HepG2 (cell line): ENCODE measurements around the gene THRAP3. TPM values are rescaled to one million over a fixed set of nuclear protein-coding genes. Genes with fewer than 3 reads are reported as not detected.

Experiments used
- JUNB ChIP-seq: sonication (generic); formaldehyde crosslinking; IDR thresholded peaks from 2 replicates; pipeline ENCODE4 v1.8.0; 2022; ENCODE audit warnings: missing genetic modification reagents, mild to moderate bottlenecking, borderline replicate concordance
- ZNF543 ChIP-seq: sonication (generic); formaldehyde crosslinking; IDR thresholded peaks from 2 replicates; pipeline ENCODE4 v1.4.0; 2020; ENCODE audit warnings: mild to moderate bottlenecking, missing genetic modification reagents
- polyA plus RNA-seq, 8 experiments: library from polyadenylated mRNA; depleted of rRNA in 3 of 8; stranded (reverse) in 7 of 8; unstranded in 1 of 8; fragments of >200 nt; fragmentation: Illumina TruSeq in 4 of 8; extraction: Trizol in 4 of 8; gene quantifications; 2 replicates each; pipeline versions ENCODE4 v1.2.1 to v1.2.3, GENCODE V29; 2011 to 2016; ENCODE audit warnings: low read depth in 4 of 8, missing spikeins in 1 of 8, mixed read lengths in 1 of 8; ENCODE audit not compliant: insufficient read depth in 1 of 8
- total RNA-seq, 5 experiments: library from RNA; depleted of rRNA; stranded (reverse); fragments of >200 nt; fragmentation: Illumina TruSeq; extraction: Trizol; gene quantifications; 2 replicates each; pipeline ENCODE4 v1.2.3, GENCODE V29; 2016; ENCODE audit warnings: low read depth in 1 of 5
- TF ChIP-seq, protein P1 (sequence below): sonication (generic); formaldehyde crosslinking; IDR thresholded peaks from one replicate; pipeline ENCODE4 v1.5.1; 2020; ENCODE audit warnings: mild to moderate bottlenecking, missing genetic modification reagents; ENCODE audit errors: not compliant biosample characterization

The THRAP3 gene
- total and polyA plus RNA-seq, 2 of the 13 experiments (the other 11 are each of a cell fraction or from before 2014, with no cell fraction given) = 45.0 to 92.6 TPM

DNA sequence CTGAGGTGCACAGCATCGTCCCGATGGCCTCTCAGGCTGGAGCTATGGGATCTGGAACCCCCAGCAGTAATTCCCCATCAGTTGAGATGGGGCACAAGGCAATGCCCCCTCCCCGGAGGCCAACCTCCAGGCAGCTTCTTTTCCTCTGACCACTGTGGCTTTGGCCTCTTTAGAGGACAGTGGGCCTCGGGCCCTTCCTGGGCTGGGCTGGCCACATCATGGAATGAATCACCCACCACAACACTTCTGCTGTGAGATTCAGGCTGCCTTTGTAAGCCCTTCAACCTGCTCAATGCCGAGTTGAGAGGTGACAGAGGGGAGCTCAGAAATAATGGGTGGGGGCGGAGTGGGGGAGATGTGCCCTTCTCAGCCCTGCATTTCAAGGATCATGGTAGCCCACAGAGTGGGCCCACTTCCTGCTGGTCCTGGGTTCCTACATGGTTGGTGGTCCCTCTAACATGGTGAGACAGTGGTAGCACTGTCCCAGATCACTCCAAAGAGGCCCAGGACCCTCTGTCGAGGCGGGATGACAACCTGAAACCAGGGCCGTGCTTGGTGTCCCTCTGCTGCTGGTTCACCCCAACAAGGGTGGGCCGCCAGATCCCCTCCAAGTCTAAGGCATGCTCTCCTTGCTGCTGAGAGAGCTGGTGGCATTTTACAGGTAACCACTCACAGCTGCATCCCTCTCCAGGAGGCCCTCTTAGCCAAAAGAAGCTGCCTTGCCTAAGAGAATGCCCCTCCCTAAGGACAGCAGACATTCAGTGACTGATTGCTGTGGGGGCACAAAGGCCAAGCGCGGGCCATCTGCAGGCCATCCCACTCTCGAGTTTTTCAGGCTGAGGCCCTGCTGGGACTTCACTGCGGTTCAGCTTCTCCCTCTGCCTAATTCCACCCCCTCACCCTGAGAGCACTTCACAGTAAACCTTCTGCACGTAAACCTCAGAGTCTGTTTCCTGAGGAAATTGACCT lies 129.0 kb downstream of the THRAP3 start (continued):
- TF ChIP-seq, protein P1, sequence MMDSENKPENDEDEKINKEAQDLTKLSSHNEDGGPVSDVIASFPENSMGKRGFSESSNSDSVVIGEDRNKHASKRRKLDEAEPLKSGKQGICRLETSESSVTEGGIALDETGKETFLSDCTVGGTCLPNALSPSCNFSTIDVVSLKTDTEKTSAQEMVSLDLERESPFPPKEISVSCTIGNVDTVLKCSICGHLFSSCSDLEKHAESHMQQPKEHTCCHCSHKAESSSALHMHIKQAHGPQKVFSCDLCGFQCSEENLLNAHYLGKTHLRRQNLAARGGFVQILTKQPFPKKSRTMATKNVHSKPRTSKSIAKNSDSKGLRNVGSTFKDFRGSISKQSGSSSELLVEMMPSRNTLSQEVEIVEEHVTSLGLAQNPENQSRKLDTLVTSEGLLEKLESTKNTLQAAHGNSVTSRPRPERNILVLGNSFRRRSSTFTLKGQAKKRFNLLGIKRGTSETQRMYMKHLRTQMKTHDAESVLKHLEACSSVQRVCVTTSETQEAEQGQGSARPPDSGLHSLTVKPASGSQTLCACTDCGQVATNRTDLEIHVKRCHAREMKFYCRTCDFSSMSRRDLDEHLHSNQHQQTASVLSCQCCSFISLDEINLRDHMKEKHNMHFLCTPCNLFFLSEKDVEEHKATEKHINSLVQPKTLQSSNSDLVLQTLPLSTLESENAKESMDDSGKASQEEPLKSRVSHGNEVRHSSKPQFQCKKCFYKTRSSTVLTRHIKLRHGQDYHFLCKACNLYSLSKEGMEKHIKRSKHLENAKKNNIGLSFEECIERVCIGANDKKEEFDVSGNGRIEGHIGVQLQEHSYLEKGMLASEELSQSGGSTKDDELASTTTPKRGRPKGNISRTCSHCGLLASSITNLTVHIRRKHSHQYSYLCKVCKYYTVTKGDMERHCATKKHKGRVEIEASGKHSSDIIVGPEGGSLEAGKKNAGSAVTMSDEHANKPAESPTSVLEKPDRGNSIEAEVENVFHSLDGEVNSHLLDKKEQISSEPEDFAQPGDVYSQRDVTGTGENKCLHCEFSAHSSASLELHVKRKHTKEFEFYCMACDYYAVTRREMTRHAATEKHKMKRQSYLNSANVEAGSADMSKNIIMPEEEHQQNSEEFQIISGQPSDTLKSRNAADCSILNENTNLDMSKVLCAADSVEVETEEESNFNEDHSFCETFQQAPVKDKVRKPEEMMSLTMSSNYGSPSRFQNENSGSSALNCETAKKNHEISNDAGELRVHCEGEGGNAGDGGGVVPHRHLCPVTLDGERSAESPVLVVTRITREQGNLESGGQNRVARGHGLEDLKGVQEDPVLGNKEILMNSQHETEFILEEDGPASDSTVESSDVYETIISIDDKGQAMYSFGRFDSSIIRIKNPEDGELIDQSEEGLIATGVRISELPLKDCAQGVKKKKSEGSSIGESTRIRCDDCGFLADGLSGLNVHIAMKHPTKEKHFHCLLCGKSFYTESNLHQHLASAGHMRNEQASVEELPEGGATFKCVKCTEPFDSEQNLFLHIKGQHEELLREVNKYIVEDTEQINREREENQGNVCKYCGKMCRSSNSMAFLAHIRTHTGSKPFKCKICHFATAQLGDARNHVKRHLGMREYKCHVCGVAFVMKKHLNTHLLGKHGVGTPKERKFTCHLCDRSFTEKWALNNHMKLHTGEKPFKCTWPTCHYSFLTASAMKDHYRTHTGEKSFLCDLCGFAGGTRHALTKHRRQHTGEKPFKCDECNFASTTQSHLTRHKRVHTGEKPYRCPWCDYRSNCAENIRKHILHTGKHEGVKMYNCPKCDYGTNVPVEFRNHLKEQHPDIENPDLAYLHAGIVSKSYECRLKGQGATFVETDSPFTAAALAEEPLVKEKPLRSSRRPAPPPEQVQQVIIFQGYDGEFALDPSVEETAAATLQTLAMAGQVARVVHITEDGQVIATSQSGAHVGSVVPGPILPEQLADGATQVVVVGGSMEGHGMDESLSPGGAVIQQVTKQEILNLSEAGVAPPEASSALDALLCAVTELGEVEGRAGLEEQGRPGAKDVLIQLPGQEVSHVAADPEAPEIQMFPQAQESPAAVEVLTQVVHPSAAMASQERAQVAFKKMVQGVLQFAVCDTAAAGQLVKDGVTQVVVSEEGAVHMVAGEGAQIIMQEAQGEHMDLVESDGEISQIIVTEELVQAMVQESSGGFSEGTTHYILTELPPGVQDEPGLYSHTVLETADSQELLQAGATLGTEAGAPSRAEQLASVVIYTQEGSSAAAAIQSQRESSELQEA (CRISPR knock-in tag) = no peak
- no peak for TF ChIP-seq JUNB (CRISPR knock-in tag)
- TF ChIP-seq ZNF543 (CRISPR knock-in tag) = no peak
